Dermis blood vessel endothelial cell (primary cell): ENCODE data around the gene VEGFC. TPM values are rescaled to one million over a fixed set of nuclear protein-coding genes. Genes with fewer than 3 reads are reported as not detected.

Experiments used
- DNase-seq: peaks from one replicate; pipeline ENCODE4 v3.0.0; 2010
- total RNA-seq: library from RNA; depleted of rRNA; stranded (reverse); fragments of >200 nt; gene quantifications from 2 replicates; pipeline ENCODE4 v1.2.3, GENCODE V29; 2014

VEGFC gene, protein sequence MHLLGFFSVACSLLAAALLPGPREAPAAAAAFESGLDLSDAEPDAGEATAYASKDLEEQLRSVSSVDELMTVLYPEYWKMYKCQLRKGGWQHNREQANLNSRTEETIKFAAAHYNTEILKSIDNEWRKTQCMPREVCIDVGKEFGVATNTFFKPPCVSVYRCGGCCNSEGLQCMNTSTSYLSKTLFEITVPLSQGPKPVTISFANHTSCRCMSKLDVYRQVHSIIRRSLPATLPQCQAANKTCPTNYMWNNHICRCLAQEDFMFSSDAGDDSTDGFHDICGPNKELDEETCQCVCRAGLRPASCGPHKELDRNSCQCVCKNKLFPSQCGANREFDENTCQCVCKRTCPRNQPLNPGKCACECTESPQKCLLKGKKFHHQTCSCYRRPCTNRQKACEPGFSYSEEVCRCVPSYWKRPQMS
- 4.4 and 10.8 TPM in 2 replicates for total RNA-seq

DNA sequence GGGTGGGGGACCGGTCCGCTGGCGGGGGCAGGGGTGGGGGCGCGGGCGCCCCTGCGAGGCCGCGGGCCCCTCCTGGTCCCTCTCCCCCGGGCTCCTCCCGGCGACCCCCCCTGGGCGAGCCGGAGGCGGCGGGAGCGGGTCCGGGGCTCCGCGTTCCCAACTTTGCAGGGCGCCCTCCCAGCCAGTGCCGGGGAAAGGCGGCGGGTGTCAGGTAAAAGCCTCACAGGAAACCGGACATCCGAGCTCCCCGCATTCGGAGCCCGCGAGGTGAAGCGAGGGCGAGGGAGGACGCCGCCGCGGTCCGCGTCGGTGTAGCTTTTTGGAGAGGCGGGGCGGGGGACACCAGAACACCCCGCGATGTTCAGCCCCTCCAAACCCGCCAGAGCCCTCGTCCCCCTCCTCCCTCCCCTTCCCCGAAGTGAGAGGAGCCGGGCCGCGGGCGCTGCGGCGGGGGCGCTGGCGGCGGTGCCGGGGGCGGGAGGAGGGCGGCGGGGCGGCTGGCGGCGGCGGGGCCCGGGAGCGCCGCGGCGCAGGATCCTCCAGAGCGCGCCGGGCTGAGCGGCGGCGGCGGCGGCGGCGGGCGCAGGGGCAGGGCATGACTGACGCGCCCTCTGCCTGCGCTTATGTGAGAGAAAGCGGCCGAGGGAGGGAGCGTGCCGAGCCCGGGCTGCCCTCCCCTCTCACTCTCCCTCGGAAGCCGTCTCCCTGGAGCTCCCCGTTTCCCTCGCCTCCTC is at the start of gene VEGFC:
Gene VEGFC, minus strand, starts transcription at position 597 of the 734 bp plus-strand sequence. CDS start 611 bp downstream, outside the sequence.
- peak; percentile 86 for DNase-seq

DNA sequence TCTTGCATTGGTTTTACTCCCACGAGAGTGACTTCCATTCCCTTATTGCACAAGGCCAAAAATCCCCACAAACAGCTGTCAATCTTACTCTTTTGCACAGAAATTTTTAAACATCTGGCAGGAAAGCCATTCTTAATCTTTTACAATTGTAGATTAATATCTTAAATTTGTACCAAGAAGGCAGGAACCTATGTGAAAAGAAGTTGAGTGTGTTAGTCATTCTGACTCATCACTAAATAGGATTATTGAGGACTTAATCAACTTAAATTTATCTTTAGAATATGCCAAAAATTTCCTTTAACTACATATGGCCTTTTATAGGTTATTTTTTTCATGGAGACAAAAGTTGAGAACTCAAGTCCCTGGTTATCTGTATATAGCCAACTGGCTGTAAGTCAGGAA is 49.0 kb upstream of the VEGFC start:
- peak; percentile 54 for DNase-seq

DNA sequence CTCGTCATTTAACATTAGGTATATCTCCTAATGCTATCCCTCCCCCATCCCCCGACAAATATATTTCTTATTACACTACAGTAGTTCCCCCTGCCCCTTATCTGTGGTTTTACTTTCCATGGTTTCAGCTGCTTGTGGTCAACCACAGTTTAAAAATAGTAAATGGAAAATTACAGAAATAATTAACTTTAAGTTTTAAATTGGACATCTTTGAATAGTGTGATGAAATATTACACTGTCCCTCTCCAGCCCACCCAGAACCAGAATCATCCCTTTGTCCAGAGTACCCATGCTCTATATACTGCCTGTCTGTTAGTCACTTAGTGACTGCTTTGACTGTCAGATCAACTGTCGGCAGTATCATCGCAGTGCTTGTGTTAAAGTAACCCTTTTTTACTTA is 47.4 kb upstream of the VEGFC start:
- DNase-seq = no peak

DNA sequence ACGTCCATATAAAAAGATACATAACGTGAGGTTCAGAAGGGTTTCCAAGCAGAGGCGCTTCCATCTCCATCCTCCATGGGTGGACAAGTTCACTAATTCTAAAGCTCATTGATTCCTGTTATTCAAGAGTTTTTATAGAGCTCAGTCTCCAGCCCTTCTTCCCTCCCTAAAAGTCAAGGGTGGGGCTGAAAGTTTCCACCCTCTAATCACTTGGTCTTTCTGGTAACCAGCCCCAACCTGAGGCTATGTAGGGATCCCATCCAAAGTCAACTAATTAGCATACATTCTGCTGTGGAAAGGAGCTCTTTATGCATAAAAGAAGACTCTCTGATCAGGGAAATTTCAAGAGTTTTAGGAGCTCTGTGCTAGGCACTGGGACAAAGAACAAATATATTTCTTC is 46.9 kb upstream of the VEGFC start:
- DNase-seq = no peak

DNA sequence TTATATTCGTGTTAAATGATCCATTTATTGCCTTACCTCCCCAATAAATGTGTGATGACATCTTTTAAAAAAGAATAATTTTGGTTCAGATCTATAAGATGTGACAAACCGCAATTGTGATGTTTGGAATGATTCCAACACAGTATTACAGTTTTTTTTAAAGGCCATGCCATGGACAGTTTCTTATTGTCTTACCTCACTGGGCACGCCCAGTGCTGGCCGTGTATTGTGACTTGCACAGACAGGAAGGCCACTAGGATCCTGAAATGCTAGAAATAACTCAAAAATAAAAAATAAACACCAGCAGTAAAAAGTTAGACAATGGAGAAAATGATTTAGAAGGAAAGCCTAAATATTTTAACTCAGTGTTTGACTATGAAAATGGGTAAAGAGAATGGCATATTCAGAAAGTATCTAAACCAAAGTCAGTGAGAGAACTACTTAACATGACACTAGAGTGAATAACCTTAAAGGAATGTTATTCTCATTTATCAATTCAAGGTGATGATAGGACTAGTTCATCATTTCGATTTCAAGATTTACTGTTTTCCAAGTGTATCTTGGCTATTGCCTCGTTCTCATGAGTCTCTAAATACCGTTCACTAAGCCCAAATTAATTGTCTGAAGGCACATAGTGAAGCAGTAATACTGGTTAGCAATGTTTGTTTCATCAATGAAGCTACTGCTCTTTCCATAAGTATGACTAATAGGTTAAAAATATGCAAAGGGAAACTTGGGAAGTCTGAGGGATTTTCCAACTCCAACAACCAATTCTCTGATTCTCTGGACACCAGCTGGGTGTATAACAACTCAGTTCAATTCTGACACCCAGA is 46.1 kb upstream of the VEGFC start:
- peak; percentile 73 for DNase-seq

DNA sequence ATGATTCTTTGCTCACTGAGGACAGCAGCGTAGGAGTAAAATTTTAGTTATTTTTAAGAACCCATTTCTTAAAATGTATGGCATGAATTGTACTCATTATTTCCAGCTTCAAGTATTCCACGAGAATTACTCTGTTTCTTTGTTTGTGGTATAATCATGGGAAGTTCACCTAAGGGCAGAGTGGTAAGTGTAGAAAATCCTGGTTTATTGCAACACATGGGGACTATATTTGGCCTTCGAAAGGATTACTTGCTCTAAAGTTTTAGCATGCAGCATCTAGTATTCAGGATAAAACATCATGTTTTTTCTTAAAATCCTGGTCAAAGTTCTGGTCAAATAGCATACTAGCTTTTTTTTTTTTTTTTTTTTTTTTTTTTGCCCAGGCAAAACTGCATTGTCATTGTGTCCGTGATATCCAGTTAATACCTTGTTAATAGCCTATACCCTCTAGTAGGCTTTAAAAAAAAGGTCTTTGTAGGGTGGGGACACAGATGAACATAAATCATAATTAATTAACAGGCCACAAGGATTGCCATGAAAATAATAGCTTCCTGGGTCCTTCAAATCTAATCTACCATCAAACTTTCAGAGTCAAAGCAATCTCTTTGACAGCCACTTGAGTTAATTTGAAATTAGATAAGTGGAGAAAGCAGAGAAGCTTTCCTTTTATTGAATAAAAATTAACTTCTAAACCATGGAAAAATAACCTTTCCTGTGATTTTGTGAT is 44.6 kb upstream of the VEGFC start:
- no peak for DNase-seq

DNA sequence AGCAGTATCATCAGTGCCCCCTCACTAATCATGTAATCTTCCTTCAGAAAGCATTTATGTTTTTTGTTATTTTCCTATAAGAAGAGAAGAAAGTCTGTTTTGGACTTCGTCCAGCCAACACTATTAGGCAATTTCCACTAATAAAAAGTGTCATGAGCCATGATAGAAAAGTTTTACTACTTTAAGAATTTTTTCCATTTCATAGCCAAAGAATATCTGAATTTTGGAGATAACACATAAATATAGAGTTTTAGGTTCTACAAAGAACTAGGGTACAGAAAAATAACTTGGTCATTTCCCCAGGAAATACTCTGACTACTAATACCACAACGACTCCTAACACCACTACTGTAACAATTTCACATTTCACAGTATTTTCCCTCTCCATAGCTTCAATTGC is 41.8 kb upstream of the VEGFC start:
- DNase-seq = peak; percentile 21

DNA sequence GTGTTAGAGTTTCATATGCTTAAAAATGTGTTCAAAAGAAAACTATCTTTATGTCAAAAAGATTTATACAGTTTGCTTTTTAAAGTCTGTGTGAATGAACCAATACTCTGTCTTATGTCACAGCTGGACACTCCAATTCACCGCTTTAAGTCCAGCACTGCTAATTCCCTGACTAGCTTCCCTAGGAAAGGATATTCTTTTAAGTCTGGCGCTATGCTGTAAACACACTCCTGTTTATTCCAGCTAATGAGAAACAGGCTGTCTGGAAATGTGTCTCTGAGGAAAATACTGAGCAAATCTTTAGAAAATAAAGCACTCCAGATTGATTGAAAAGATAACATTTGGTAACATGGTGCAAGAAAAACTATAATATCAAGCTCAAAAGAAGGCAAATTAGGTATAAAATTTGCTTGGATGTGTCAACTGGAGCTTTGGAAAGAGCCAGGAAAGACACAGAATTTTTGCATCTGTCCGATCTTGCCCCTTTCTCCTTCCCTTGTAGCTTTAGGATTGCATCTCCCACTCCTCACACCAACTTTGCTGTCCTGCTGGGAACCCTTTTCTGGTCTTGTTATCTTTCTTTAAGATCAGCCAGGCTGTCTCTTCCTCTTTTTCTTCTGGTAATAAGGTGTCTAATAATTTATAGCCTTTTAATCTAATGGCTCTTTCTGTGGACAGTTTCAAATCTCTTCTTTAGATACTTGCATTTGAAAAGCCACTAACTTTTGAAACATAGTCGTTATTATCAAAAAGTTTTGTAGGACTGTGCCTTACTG is 40.9 kb upstream of the VEGFC start:
- DNase-seq = no peak

DNA sequence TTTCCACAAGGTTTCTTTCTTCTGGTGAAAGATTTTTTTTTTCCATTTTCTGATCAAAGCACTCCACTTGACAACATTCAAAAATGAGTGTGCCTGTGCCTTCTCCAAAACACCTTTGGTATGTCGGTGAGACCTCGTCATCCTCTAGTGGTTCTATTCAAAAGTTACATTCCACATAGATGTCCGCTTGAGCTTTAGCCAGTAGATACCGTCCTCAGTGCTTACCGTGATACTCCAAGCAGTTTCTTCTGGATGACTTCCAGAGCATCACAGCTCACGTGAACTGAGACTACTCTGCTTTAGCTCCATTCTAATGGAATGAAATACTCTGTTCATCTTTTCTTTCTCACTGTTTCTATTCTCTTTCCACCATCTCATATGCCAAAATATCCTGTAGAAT is 38.2 kb upstream of the VEGFC start:
- no peak for DNase-seq

DNA sequence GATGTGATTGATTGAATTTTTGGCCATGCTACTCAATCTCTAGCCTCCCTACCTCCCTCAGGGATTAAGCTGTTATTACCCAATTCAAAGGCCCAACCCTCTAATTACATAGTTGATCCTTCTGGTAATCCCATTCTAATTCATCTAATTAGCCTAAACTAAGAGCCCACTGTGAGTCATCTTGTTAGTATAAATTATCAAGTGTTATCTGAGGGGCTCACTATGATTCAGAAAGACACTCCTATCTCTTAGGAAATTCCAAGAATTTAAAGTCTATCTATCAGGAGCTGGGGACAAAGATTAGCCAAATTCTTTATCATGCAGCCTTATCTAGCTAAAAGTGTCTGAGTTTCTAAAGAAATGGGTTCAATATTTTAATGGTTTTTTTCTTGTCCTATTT is 32.9 kb upstream of the VEGFC start:
- DNase-seq = no peak

DNA sequence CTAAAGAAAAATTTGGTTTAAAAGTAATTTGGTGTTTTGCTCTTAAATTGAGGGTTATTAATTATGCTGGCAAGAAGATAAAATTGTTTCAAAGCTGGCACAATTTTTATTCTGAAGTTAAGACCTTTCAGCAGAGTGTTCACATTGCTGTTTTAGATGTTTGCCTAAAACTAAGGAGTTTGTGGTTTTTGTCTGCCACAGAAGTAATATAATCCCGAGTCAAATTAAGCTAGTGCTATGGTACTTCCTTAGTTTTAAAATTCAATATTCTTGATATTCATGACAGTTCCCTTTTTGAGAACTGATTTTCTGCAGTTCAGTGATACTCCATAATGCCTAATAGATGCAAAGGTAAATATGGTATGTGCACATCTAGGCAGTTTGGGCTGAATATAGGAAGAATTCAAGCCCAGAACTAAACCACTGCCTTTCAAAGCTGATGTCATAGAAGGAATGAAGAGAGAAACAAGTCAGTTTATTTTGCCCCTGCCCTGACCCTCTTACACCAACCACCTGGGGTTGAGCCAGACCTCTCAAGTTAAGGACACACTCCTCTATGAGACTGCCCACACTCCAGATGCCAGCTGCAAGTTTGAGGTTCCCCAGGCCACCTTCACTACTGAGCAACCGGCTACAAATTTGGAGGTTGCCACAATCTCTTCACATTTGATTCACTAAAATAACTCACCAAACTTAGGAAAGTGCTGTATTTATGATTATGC is 32.1 kb upstream of the VEGFC start:
- no peak for DNase-seq

DNA sequence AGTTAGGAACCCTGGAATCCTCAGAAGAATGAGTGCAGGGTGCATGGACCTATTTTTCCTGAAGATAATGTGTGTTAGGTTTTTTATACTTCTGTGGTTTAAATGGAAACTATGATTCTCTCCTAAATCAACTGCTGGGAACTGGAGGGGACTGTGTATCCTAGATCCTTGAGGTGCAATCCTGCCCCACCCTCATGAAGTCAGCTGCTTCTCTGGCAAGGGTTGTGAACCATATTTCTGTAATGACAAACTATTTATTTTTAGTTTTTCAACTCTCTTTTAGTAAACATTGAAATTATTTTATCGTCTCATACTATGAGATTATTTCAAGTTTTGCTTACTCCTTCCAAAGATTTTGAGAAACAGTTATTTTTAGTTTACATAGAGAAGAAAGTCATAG is 25.8 kb upstream of the VEGFC start:
- DNase-seq = no peak

DNA sequence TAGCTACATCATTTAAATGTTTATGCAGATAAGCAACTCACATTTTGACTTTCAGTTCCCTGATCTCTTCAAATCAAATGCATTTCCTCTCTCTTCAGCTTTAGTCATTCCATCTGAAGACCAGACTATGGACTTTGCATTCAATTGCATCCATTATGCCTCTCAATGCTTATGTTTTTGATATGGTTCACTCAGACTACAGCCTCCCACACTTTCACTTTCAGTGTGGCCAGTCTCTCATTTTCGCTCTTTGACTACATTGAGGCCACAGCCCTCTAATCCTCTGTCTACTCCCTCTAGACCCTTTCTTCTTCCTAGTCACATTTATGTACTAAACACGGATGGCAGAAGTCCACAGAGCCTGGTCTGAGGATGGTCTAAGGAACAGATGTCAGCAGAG is 24.5 kb upstream of the VEGFC start:
- no peak for DNase-seq

DNA sequence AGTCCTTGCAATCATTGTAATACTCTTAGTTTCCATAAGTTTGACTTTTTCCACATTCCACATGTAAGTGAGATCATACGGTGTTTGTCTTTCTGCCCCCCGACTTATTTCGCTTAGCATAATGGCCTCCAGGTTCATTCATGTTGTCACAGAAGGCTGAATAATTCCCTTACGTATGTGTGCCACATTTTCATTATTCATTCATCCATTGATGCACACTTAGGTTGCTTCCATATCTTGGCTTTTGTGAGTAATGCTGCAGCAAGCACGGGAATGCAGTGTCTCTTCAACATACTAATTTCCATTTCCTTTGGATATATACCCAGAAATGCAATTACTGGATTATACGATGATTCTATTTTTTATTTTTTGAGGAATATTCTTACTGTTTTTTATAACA is 22.0 kb upstream of the VEGFC start:
- DNase-seq = no peak

DNA sequence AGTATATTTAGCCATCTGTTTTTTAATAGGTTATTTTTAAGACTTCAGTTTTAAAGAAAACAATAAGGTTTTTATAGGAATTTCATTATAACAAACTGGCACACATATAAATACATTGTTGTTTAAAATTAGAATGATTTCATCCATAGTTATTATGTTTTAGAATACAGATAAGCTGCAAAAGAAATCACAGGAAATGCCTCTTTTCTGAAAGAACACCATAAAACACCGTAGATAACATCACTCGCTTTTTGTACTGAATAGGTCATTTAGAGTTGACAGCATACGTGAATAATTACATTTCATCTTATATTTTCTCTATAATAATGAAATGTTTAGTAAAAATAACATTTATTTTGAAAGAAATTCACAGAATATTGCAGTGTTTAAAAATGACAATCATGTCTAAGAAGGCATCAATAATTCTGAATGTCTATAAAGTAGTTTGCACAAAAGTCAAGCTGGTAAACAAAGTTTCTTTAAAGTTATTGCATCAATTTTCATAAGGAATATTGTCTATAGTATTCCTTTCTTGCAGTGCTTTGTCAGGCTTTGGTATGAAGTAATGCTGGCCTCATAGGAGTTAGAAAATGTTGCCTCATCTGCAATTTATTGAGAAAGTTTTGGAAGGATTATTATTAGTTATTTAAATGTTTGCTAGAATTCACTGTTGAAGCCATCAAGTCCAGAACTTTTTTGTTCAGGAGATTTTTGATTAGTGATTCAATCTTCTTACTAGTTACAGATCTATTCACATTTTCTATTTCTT is 17.9 kb upstream of the VEGFC start:
- peak; percentile 40 for DNase-seq

DNA sequence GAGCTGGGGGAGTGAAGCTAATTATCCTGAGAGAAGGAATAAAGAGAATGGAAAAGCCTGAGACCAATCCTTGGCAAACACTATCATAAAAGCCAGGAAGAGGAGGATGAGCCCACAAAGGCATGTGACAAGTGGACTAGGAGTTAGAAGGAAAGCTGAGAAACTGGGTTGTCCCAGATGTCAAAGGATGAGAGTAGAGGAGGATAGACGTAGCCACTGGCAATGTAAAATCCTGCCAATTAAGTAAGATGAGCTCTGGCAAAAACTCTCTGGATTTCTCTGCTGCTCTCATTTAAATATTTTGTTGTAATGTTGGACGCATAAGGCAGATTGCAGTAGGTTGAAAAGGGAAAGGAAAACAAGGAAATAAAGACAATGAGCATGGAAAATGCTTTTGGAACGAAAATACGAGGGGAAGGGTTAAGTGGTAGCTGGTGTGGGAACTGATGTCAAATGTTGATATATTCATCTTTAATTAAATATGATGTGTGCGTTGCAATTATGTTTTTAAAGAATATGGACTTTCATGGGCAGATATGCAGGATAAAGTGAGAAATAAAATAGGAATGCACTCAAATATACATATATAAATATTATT is 14.2 kb upstream of the VEGFC start:
- DNase-seq = no peak

DNA sequence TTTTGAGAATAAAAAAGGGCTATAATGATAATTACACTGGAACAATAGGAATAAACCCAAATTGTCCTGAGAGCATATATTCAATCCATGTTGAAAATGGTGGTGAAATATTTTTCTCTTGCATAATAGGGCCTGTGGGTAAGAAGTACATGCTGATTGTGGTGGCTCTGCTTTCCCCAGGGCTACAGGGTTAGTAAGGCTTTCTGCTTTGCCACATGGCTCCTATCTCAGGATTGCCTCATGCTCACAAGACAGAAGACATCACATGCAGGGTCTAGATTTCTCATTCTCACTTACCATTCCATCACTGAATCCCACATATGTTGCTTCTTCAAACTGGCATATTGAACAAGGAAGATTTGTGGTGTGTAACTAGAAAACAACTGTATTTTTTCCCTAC is 12.4 kb upstream of the VEGFC start:
- no peak for DNase-seq

DNA sequence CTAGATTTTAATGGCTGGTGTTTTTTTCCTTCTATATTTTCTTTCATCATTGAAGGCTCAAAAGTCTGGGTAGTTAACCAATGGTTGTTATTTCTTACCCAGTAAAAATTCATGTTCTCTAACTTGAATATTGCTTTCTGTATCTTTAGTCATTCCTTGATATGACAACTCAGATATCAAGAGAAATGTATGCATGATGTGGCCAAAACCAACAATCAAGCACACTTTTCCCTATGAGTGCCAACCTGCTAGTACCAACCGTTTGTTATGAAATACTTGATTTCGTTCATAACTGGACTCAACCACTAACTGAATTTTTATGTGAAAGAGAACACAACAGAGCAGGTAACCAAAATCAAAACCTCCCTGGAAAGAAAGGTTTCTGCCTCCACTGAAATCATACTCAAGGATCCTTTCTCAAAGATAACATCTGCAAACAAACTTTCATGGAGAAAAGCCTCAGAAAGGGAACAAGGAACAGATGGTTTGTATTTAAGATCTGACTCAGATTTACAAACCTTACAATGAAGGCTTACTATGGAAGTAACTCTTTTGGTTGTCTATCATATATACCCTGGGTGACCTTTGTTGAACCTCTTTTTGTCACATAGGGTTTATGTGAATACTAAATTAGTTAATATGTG is 8.3 kb upstream of the VEGFC start:
- DNase-seq = no peak

DNA sequence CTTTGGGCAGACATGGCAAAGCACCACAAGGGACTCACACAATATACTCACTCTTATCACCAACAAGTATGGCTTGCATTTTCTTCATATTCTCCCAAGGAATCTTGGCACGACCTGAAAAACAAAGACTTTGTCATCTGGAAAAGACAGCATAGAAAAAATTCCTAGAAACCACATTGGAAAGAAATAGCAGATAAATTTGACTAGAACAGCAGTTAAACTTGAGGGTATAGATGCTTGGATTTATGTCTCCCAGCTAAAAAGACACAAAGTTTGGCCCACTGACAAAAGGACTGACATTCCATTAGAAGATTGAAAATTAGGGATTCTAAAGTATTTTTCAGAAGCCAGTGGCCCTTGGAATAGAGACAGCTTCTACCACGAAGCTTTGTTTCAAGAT is 6.9 kb upstream of the VEGFC start:
- DNase-seq = no peak
